ENCODE results near the gene ALK.
A peak's percentile ranks its signal among the peaks of the same experiment; 100 is the strongest.

ALK gene

GRCh38 chr2:29482348-29482747 is 439.0 kb downstream of the ALK start:
- DNase-seq: no peak

- DNase-seq: no peak
These were observed 440.1 kb downstream of the ALK start for GRCh38 chr2:29481313-29481712.

- DNase-seq: no peak
These were observed 441.0 kb downstream of the ALK start for GRCh38 chr2:29480426-29480825.

GRCh38 chr2:29479401-29479800 is 442.0 kb downstream of the ALK start:
- DNase-seq: no peak

- DNase-seq: no peak
These were observed 442.7 kb downstream of the ALK start for GRCh38 chr2:29478641-29479040.

GRCh38 chr2:29477186-29477585 is 444.2 kb downstream of the ALK start:
- DNase-seq: no peak

GRCh38 chr2:29475499-29475898 is 445.9 kb downstream of the ALK start:
- DNase-seq: peak; percentile 9

- DNase-seq: no peak
These were observed 451.4 kb downstream of the ALK start for GRCh38 chr2:29469961-29470360.

- no peak for DNase-seq
These were observed 451.9 kb downstream of the ALK start for GRCh38 chr2:29469516-29469915.

- DNase-seq: no peak
These were observed 458.0 kb downstream of the ALK start for GRCh38 chr2:29463181-29463900.

- no peak for DNase-seq
These were observed 459.1 kb downstream of the ALK start for GRCh38 chr2:29462293-29462692.

GRCh38 chr2:29460190-29460589 is 461.2 kb downstream of the ALK start:
- DNase-seq: no peak

- DNase-seq: no peak
These were observed 461.8 kb downstream of the ALK start for GRCh38 chr2:29459445-29460179.

- DNase-seq: no peak
These were observed 465.0 kb downstream of the ALK start for GRCh38 chr2:29456429-29456828.

GRCh38 chr2:29455200-29455860 is 466.1 kb downstream of the ALK start:
- no peak for DNase-seq

- no peak for DNase-seq
These were observed 469.4 kb downstream of the ALK start for GRCh38 chr2:29452036-29452435.

GRCh38 chr2:29450596-29451222 is 470.7 kb downstream of the ALK start:
- DNase-seq: peak; percentile 22

GRCh38 chr2:29449499-29449898 is 471.9 kb downstream of the ALK start:
- DNase-seq: no peak

- no peak for DNase-seq
These were observed 473.2 kb downstream of the ALK start for GRCh38 chr2:29448096-29448688.

- no peak for DNase-seq
These were observed 473.9 kb downstream of the ALK start for GRCh38 chr2:29447513-29447912.

- no peak for DNase-seq
These were observed 474.5 kb downstream of the ALK start for GRCh38 chr2:29446847-29447246.

GRCh38 chr2:29444150-29444549 is 477.2 kb downstream of the ALK start:
- DNase-seq: no peak

GRCh38 chr2:29443627-29444026 is 477.8 kb downstream of the ALK start:
- peak; percentile 32 for DNase-seq
